NK-92 (cell line): ENCODE results near the gene EML4.
"Not testable (repeated sequence)": the region's sequence is repeated elsewhere in the genome, so short reads cannot be mapped to it uniquely, and the experiment has no call there.

Experiments
- DNase-seq: peaks from one replicate; lab custom pipeline; 2025; ENCODE audit not compliant: unreplicated experiment; lab: John Stamatoyannopoulos, UW

The EML4 gene

DNA sequence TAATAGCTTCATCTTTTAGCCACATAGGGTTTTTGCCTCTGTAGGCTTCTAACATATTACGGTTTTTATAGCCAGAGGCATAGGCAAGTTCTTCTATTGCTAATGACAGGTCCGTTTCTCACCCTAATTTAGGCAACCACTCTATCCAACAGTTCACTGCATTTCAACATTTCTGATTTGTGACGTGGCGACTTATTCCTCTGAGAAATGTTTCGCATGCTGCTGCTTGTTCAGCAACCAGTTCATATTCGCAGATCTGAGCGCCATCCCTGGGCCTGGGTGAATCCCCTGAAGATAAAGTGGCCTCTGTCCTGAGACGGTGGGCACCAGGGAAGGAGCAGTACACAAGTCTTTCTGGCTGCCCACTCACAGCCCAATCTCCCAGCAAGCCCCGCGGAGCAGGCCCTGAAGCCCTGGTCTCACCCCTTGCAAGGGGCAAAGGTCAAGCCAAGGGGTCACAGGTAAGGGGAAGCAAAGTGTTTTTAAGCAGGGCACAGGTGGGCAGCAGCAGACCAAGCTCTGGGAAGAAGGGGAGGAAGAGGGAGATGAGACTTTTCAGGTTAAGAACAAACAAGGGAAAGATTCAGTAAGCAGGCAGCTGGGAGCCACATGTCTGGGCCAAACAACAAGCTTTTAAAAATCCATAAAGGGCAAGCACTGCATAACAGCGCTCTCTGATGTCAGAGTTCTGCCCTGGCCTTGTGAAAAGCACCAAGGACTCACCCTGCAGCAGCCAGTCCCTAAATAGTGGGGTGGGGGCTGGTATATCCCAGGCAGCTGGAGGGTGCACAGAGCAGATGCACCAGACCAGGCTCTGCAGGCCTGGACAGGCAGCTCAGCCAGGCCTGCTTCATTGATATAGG, 202.7 kb downstream of the EML4 start:
- DNase-seq = no peak

DNA sequence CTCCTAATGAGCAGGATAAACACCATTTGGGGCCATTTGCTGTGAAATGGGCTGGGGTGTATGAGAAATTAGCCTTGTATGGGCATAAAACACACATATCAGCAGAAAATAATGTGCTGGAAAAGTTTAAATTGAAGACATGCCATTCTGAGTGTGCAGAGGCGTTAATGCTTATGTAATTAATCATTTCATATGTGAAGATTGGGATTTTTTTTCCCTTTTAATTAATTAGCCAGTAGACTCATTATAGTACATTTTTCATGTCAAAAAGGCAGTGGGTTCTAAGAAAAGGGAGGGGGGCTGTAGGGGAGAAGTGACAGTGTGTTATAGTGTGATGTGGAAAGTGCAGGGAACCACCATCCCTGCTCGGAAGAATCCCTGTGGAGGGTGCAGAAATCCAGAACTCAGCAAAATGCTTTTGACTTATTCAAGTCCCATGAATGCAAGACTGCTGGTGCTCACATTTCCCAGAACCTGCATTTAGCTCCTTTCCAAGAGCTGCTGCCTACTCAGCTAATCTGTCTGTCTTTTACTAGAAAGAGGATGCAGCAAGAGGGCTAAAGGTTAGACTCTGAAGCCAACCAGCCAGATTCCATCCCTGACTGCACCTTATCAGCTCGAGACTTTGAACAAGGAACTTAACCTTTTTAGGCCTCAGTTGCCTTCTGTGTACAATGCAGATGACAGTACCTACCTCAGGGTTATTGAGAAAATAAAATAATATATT, 203.5 kb downstream of the EML4 start:
- no peak for DNase-seq

DNA sequence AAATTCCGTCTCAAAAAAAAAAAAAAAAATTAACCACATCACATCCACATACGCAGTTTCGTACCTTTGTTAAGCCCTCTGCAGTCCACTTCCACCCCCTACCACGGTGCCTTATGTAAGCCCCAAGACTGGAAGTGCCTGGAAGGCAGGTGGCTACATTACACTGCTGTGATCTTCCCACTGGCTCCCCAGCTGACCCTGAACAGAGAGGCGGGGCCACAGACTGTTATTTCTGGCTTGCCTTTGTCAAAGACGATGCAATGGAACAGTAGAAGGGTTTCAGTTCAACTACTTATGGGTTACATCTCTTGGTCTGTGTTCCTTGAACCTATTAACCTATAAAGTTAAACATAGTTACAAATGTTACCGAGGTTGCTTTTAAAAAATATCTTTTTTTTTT, 207.6 kb downstream of the EML4 start:
- DNase-seq = no peak

DNA sequence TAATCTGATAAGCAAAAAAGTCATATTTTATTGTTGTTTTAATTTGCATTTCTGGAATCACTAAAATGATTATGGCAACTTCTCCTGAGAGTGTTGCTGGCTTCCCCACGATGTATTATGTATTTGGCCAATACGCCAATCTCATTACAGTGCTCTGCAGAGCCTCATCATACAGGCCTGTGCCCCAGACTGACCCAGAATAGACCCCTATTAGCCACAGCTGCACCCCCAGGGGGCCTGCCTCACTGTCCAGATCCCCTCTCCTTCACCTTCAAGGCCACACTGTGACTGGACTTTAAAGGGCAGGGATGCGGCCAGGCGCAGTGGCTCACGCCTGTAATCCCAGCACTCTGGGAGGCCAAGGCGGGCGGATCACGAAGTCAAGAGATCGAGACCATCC, 209.3 kb downstream of the EML4 start:
- DNase-seq = no peak

DNA sequence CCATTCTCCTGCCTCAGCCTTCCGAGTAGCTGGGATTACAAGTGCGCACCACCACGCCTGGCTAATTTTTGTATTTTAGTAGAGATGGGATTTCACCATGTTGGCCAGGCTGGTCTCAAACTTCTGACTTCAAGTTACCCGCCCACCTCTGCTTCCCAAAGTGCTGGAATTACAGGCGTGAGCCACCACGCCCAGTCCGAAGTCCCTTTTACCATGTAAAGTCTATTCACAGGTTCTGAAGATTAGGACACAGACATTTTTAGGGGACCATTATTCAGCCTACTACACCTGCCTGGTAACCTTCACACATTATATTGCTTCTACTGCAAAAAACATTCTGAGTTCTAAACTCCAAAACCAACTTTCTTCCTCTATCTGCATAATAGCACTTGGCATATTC, 210.9 kb downstream of the EML4 start:
- not testable (repeated sequence) for DNase-seq

DNA sequence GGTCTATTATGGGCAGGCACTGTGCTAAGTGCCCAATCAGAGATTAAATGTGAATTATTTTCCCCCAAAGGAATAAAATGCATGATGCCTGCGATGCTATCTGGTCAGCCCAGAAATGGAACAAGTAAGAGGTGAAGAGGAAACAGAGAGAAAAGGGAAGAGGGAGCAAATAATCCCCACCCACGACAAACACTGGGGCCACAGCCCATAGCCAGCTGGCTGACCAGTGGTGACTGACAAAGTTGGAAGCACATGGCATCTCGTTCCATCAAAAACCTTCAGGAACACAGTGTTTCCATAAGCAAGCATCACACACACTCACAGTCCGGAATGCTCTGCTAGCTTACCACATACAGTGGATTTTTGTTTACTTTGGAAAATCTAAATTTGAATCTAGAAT, 213.0 kb downstream of the EML4 start:
- DNase-seq = no peak
